Measurements from ENCODE around the gene WNT5B.

Gene WNT5B

DNA sequence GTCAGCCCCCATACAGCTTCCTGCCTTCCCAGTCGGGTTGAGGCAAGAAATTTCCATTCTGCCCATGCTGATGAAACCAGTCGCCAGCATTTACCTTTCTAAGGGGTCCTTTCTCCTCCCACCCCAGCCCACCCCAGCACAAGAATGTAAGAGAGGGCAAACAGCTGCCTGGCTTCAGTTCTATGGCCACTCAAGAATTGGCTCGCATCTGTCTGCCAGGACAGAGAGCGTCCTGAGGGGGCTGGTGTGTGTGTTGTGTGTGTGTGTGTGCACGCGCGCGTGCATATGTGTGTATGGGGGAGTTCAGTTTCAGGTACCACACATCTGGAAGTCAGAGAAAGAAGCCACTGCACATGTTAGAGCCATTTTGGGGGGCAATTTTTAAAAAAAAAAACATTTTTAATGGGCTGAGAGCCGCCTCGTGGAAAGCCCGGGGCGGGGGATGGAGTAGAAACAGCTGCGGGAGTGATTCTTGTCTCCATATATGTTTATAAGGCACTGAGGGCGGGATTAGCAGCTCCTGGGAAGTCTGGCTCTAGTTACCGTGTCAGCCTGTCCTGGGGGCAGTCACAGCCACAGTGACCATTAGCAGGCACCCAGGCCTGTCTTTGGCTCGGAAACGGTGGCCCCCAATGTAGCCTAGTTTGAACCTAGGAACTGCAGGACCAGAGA lies at the start of gene WNT5B:
TSS of gene WNT5B (plus strand) at position 566 of the 672 bp plus-strand sequence. CDS start 2,124 bp downstream, outside the sequence.
- no peak for DNase-seq

DNA sequence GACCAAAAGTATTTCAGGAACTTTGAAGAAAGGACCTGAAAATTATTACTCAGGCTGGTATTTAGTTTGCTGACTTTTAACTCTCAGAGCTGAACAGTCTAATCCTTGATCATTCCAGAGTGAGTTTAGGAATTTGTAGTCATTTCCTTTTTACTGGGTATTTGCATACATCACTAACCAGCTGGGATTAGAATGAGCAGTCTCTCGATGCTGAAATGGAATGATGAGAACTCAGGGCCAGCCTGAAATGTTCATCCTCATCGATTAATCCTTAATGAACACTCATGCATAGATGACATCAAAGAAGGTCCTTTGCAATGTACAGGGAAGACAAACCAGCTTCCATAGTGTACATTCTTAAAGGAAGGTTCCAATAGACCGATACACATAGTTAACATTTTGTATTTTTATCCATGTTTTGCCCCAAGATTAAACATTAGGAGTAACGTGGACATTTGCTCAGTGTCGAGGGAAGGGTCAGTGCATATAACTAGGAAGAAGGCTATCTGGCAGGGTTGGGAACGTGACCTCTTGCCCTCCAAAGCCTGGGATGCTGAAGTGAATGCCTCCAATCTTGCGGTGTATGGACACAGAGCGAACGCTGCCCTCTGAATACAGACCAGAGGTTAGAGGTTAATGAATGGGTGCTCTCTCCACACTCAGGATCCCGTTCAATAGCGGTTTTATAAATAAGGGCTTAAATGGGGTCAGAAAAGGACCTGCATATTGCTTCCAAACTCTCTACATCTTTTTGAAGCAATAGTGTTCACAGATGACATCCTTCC lies 49.2 kb upstream of the WNT5B start:
- no peak for DNase-seq

DNA sequence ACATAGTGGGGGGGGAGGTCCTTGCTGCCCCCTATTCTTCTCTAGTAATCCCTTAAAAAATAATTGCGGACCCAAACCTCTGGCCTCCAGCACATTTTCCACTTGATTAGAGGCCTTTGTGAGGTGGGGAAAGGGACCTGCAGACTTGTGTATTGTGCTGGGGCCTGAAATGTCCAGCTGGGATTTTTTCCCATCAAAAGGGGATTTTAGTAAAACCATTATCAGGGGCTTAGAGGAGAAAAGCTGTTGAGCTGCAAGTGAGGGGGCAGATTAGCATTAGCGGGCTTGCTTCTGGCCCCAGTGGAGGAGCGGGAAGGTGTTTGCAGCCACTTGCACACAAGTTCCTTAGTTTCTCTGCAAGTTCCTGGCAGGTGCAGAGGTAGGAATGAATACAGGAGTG lies 48.5 kb upstream of the WNT5B start:
- DNase-seq: no peak

GRCh38 chr12:1581973-1582708 lies 46.9 kb upstream of the WNT5B start:
- no peak for DNase-seq

- no peak for DNase-seq
These were observed 46.4 kb upstream of the WNT5B start for GRCh38 chr12:1582709-1583050.

- peak; percentile 87 for DNase-seq
These were observed 45.5 kb upstream of the WNT5B start for GRCh38 chr12:1583421-1584078.

GRCh38 chr12:1584326-1584725 lies 44.7 kb upstream of the WNT5B start:
- DNase-seq: no peak

- DNase-seq: no peak
These were observed 41.0 kb upstream of the WNT5B start for GRCh38 chr12:1587927-1588574.

DNA sequence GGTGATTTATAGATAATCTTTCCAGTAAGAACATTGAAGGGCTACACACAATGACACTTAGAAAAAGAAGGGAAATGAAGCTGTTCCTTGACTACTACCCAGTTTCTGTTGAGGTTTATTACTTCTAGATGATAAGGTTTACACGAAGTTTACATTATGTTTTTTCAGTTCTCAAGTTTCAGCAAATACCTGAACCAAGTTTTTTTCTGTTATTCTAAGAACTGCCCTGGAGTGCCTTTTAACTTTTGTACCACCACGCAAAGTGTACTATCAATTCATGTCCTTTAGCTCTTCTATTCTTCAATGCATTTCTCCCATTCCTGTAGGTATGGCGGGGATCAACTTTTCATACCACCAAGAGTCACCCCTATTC lies 40.5 kb upstream of the WNT5B start:
- no peak for DNase-seq

GRCh38 chr12:1590221-1590979 lies 38.6 kb upstream of the WNT5B start:
- no peak for DNase-seq

- no peak for DNase-seq
These were observed 38.0 kb upstream of the WNT5B start for GRCh38 chr12:1591034-1591433.

- no peak for DNase-seq
These were observed 37.5 kb upstream of the WNT5B start for GRCh38 chr12:1591543-1591942.

DNA sequence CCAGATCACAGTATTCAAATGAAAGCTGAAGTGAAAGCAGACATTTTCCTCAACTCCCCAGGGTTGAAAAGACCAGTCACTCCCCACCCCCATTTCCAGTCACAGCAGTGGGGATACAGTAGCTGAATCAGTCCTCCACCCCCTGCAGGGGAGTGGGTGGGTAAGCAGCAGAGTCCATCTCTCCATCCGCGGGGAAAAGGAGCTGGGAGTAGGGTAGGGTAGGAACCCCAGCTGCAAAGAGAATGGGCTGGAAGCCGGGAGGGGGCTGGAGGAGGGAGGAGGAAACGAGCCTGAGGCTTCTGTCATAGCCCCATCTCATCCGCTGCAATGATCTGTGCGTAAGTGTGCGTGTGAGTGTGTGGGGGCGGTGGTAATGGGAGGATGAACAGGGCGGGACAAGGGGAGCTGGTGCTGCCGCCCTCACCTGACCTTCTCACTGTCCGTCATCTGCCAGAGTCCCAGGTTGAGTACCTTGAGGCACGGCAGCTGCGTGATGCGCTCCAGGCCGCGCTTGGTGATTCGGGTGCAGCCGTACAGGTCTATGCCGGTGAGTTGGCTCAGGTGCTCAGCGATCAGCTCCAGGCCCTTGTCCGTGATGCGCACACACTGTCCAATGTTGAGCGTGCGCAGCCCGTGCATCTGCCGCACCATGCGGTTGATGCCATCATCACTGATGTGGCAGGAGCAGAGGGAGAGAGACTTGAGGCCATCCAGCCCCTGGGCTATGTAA lies 36.4 kb upstream of the WNT5B start:
- DNase-seq: no peak

DNA sequence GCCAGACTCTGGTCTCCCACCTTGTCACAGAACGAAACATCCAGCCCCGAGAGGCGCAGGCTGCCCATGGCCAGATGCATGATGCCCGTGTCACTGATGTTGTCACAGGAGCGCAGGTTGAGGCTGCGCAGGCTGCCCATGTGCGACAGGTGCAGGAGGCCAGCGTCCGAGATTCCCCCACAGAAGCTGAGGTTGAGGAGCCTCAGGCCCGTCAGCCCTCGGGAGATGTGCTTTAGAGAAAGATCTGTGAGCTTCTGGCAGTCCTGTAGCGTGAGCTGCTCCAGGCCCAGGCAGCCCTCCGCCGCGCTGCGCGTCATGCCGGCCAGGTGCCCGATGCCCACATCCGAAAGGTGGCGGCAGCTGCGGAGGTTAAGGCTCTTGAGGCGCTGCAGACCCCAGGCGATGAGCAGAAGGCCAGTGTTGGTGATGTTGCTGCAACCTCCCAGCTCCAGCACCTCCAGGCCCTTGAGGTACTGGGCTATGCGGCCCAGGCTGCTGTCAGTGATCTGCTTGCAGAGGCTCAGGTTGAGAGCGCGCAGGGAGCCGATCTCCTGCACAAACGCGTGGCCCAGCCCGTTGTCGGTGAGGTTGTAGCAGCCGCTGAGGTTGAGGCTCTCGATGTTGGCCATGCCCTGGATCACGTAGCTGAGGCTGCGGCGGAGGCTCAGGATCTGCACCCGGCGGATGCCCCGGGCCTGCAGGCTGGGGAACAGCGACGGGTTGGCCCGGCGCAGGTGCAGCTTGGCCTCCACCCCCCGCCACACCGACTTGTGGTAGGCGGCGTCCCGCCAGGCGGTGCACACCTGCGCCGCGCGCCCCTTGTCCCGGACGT lies 35.6 kb upstream of the WNT5B start:
- no peak for DNase-seq

DNA sequence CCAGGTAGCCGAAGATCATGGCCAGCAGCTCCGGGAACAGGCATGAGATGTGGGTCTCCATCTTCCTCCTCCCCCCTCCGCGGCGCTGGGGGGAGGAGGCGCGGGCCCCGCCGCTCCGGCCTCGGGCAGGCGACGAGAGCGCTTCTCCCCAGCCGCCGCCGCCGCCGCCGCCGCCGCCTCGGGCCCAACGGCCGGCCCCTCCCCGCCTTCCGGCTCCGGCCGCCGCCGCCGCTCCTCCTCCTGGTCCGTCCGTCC lies 35.1 kb upstream of the WNT5B start:
- peak; percentile 20 for DNase-seq

DNA sequence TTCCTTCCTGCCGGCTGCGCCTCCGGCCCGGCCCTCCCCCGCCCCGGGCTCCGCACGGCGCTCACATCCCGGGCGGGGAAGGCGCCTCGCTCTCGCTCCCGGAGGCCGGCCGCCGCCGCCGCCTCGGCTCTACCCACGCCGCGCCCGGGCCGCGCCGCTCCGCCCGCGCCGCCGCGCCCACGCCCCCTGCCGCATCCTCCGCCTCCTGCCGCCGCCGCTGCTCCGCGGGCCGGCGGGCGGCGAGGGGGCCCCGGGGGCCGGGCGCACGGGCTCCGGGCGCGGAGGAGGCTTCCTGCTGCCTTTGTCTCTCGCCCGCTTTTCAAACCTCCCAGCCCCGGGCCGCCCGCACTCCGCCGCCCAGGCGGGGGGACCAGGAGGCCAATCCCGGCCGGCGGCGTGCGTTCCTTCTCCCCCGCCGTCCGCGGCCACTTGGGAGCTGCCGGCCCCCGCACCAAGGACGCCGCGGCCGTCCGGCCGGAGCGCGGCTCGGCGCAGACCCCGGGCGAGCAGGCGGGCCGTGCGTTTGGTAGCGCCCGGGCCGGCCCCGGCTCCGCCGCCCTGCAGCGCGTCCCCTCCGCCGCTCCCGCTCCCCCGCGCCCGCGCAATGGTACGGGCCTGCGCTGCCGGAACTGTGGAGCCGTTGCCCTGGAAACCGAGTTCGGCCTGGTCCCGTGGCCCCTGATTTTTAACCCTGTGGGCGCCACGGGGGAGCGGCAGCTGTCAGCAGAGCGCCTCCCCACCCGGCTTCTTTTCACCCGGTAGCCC lies 34.6 kb upstream of the WNT5B start, which contains the start of gene FBXL14:
TSS of gene FBXL14 (minus strand) at position 321 of the 765 bp plus-strand sequence. CDS start 515 bp downstream, outside the sequence.
- DNase-seq: peak; percentile 81

DNA sequence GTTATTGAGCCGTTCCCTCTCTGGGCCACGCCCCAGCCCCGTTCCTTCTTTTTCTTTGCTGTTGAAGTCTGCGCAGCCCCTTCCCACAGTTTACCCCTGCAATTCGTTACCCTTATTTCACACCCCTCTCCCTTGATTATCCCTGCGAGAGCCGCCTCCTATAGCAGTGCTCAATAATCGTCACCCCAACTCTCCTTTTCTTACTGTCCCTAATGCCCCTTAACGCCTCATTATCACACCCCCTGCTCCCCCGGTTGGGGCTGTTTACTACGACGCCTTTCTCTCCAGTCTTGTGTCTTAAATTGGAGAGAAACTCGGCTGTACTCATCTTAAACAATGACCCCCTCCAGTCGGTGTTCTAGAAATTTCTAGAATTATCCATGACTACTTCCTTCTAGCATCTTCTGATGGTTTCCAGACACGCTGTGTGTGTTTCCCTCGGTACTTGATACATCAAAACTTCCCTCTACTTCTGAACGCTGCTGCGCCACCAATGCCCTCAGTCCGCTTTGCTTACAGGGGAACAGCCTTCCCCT lies 33.9 kb upstream of the WNT5B start:
- no peak for DNase-seq

DNA sequence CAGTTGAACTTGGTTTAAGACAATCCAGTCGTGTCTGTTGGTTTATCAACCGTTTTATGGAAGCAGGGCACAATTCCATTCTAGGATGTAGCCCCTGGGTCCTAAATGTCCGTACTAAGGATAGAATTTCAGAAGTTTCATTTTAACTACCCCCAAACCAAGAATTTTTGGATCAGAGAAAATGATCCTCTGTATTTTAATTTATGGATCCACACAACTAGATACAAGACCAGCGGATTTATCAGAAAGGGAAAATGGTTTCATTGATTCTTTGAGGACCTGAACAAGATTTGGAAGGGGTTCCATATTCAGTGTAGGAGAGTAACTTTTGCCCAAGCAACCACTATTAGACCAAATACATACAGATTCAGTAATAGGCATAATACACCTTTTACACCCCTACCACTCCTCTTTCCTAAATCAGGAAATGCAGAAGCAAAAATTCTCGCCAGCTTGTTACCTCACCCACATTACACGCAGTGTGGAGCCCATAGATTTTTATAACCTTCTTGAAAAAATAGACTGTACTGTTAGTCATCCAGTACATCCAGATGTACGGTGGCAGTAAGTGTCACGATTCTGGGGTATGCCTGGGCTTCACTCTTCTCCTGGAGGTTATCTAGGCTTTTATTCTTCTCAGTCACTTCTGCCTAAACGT lies 33.2 kb upstream of the WNT5B start:
- DNase-seq: no peak

DNA sequence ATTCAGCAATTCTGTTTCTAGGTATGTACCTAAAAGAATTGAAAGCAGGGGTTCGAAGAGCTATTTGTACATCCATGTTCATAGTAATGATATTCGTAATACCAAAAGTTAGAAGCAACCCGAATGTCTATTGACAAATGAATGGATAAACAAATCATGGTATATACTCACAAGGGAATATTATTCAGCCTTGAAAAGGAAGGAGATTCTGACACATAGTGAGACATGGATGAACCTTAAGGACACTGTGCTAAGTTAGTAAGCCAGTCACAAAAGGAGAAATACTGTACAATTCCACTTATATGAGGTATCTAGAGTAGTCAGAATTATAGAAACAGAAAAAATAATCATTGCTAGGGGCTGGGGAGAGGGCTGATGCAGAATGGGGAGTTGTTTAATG lies 30.3 kb upstream of the WNT5B start:
- DNase-seq: no peak
